Liver (tissue), 9 donors: ENCODE measurements around the gene UHRF2. TPM values are rescaled to one million over a fixed set of nuclear protein-coding genes. Genes with fewer than 3 reads are reported as not detected.

Source experiments
- DNase-seq: peaks from one replicate; pipeline ENCODE4 v3.0.0-alpha.2; 2017; ENCODE audit warnings: low spot score
- H3K27ac ChIP-seq, 2 donors: one replicate each; pipeline ENCODE4 v1.7.0; 2013; ENCODE audit warnings: inconsistent platforms in 2 of 2, low read length in 2 of 2, control low read depth in 1 of 2, low read depth in 1 of 2, mild to moderate bottlenecking in 1 of 2
- H3K27me3 ChIP-seq, 4 donors: one replicate each; pipeline versions ENCODE4 v1.6.1 to v1.7.0; 2013; ENCODE audit warnings: low read length in 3 of 4, inconsistent platforms in 1 of 4, mild to moderate bottlenecking in 1 of 4, moderate library complexity in 1 of 4; ENCODE audit not compliant: control insufficient read depth in 4 of 4, insufficient read depth in 4 of 4
- H3K36me3 ChIP-seq, 4 donors: one replicate each; pipeline versions ENCODE4 v1.6.1 to v1.7.0; 2013; ENCODE audit warnings: low read length in 3 of 4, mild to moderate bottlenecking in 3 of 4, low read depth in 1 of 4, moderate library complexity in 1 of 4; ENCODE audit not compliant: control insufficient read depth in 4 of 4, insufficient read depth in 3 of 4
- H3K4me1 ChIP-seq, 4 donors: one replicate each; pipeline versions ENCODE4 v1.6.1 to v1.7.0; 2013; ENCODE audit warnings: low read length in 3 of 4, mild to moderate bottlenecking in 3 of 4, moderate library complexity in 1 of 4; ENCODE audit not compliant: control insufficient read depth in 4 of 4, insufficient read depth in 4 of 4
- H3K4me3 ChIP-seq, 3 donors: one replicate each; pipeline versions ENCODE4 v1.6.1 to v1.7.0; 2013; ENCODE audit warnings: low read length in 3 of 3, control low read depth in 1 of 3, low read depth in 1 of 3, mild to moderate bottlenecking in 1 of 3
- H3K9ac ChIP-seq, 2 donors: one replicate each; pipeline ENCODE4 v1.7.0; 2013; ENCODE audit warnings: low read length in 2 of 2, mild to moderate bottlenecking in 2 of 2, moderate library complexity in 2 of 2, control low read depth in 1 of 2, low read depth in 1 of 2
- H3K9me3 ChIP-seq, 4 donors: one replicate each; pipeline versions ENCODE4 v1.6.1 to v1.7.0; 2013; ENCODE audit warnings: low read length in 3 of 4; ENCODE audit not compliant: control insufficient read depth in 4 of 4
- CTCF ChIP-seq: fragments of 150-350 bp; IDR thresholded peaks from 2 replicates; pipeline ENCODE4 v1.5.1; 2017; ENCODE audit warnings: improper control_type of control experiment, low read depth, low read length; ENCODE audit not compliant: missing input control
- EGR1 ChIP-seq, 2 donors: IDR thresholded peaks; 2 replicates each; pipeline ENCODE4 v1.6.1; 2016 to 2018; ENCODE audit warnings: antibody characterized with exemption in 2 of 2, low read depth in 2 of 2
- FOXA1 ChIP-seq: IDR thresholded peaks from 2 replicates; pipeline ENCODE4 v1.6.1; 2016; ENCODE audit warnings: antibody characterized with exemption
- FOXA2 ChIP-seq: IDR thresholded peaks from 2 replicates; pipeline ENCODE4 v1.6.1; 2016; ENCODE audit warnings: antibody characterized with exemption
- GABPA ChIP-seq, 2 donors: IDR thresholded peaks in 1 of 2; conservative IDR thresholded peaks in 1 of 2; 2 replicates each; pipeline ENCODE4 v1.6.1; 2016; ENCODE audit warnings: antibody characterized with exemption in 2 of 2, mild to moderate bottlenecking in 1 of 2, moderate library complexity in 1 of 2
- HNF4A ChIP-seq, 2 donors: conservative IDR thresholded peaks; 2 replicates each; pipeline ENCODE4 v1.6.1; 2016; ENCODE audit warnings: antibody characterized with exemption in 2 of 2, mild to moderate bottlenecking in 2 of 2
- NR2F2 ChIP-seq: IDR thresholded peaks from 2 replicates; pipeline ENCODE4 v1.6.1; 2016; ENCODE audit warnings: antibody characterized with exemption
- RAD21 ChIP-seq, 2 donors: IDR thresholded peaks; 2 replicates each; pipeline ENCODE4 v1.6.1; 2016; ENCODE audit warnings: antibody characterized with exemption in 2 of 2, mild to moderate bottlenecking in 2 of 2
- RXRA ChIP-seq, 2 donors: IDR thresholded peaks; 2 replicates each; pipeline ENCODE4 v1.6.1; 2017 to 2018; ENCODE audit warnings: antibody characterized with exemption in 2 of 2, mild to moderate bottlenecking in 1 of 2
- SP1 ChIP-seq: IDR thresholded peaks from 2 replicates; pipeline ENCODE4 v1.6.1; 2018; ENCODE audit warnings: antibody characterized with exemption, mild to moderate bottlenecking
- TAF1 ChIP-seq: conservative IDR thresholded peaks from 2 replicates; pipeline ENCODE4 v1.6.1; 2016; ENCODE audit warnings: antibody characterized with exemption, mild to moderate bottlenecking
- YY1 ChIP-seq: IDR thresholded peaks from 2 replicates; pipeline ENCODE4 v1.6.1; 2016; ENCODE audit warnings: antibody characterized with exemption, mild to moderate bottlenecking
- ZBTB33 ChIP-seq: IDR thresholded peaks from 2 replicates; pipeline ENCODE4 v1.6.1; 2016; ENCODE audit warnings: antibody characterized with exemption
- WGBS: extraction: QIAGEN DNeasy Blood & Tissue Kit; methylation state at CpG from one replicate; pipeline ENCODE4 v1.1.7; 2013; 5-methylcytosine and 5-hydroxymethylcytosine counted together
- polyA plus RNA-seq, 2 donors: library from polyadenylated mRNA; stranded (reverse) in 1 of 2; unstranded in 1 of 2; fragments of 200-250 nt in 1 of 2; fragments of >200 nt in 1 of 2; fragmentation: Nextera tagmentation in 1 of 2; extraction: Ambion mirVana in 1 of 2; gene quantifications; one replicate each; pipeline versions ENCODE4 v1.2.1 to v1.2.3, GENCODE V29; 2013 to 2015
- total RNA-seq, 2 donors: library from RNA; depleted of rRNA; stranded (reverse); fragments of >200 nt; gene quantifications; one replicate each; pipeline ENCODE4 v1.2.3, GENCODE V29; 2014
- TF ChIP-seq, protein P1 (sequence below): IDR thresholded peaks from 2 replicates; pipeline ENCODE4 v1.6.1; 2016; ENCODE audit warnings: antibody characterized with exemption
- TF ChIP-seq, protein P2 (sequence below): IDR thresholded peaks from 2 replicates; pipeline ENCODE4 v1.6.1; 2016; ENCODE audit warnings: antibody characterized with exemption, mild to moderate bottlenecking
- donor health status: healthy.
- donor health status: healthy.
- donor health status: healthy.
- donor health status: healthy.
- donor health status: healthy.

The UHRF2 gene
- total and polyA plus RNA-seq, 4 donors = 5.7 to 34.1 (median 16.9) TPM

DNA sequence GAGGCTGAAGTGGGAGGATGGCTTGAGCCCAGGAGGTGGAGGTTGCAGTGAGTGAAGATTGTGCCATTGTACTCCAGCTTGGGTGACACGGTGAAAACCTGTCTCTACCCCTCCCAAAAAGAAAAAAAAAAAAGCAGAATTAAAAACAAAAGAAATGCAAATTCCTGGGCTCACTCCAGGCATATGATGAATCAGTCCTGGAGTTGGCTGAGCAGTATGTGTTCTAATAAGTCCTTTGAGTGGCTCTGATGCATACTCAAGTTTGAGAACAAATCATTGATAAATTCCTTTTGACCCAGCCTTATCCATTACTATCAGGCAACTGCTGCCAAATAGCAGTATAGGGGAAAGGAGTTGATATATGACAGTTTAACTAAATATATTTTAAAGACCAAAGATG is 28.3 kb downstream of the UHRF2 start (continued):
- no peak for TF ChIP-seq ZBTB33

- no peak overlapping the region for H3K27ac ChIP-seq
- no peak for TF ChIP-seq RXRA (IDR thresholded peaks at IDR 0.05)
- no peak for TF ChIP-seq YY1
- TF ChIP-seq FOXA2 = no peak
- no peak for TF ChIP-seq TAF1
- TF ChIP-seq NR2F2 = no peak
- no peak for TF ChIP-seq FOXA1
- no peak for TF ChIP-seq SP1
- WGBS = 59% methylated on average over 1 of the region's 1 CpG
These were observed 30.7 kb downstream of the UHRF2 start for GRCh38 chr9:6443661-6444060.

GRCh38 chr9:6444128-6444527 is 31.1 kb downstream of the UHRF2 start:
- Histone ChIP-seq H3K36me3 (no peaks in the 10 kb centered on the region), H3K9ac (no peak overlapping the region), H3K27me3 (no peaks in the 10 kb centered on the region), H3K9me3 (no peaks in the 10 kb centered on the region), H3K4me1 (peaks cover 0 to 2% (median 0%) of the 10 kb centered on the region in 4 donors), H3K4me3 (no peak overlapping the region), H3K27ac (no peak overlapping the region)
- TF ChIP-seq HNF4A (conservative IDR thresholded peaks at IDR 0.05) = no peak
- TF ChIP-seq YY1 = no peak
- TF ChIP-seq RAD21 (IDR thresholded peaks at IDR 0.05) = no peak
- TF ChIP-seq, protein P1, sequence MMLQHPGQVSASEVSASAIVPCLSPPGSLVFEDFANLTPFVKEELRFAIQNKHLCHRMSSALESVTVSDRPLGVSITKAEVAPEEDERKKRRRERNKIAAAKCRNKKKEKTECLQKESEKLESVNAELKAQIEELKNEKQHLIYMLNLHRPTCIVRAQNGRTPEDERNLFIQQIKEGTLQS = no peak
- no peak for TF ChIP-seq GABPA (IDR thresholded peaks at IDR 0.05 in 1 of 2, conservative IDR thresholded peaks at IDR 0.05 in 1 of 2)
- TF ChIP-seq EGR1 (IDR thresholded peaks at IDR 0.05; ENCODE audit: low read depth in 2 of 2) = no peak
- TF ChIP-seq, protein P2, sequence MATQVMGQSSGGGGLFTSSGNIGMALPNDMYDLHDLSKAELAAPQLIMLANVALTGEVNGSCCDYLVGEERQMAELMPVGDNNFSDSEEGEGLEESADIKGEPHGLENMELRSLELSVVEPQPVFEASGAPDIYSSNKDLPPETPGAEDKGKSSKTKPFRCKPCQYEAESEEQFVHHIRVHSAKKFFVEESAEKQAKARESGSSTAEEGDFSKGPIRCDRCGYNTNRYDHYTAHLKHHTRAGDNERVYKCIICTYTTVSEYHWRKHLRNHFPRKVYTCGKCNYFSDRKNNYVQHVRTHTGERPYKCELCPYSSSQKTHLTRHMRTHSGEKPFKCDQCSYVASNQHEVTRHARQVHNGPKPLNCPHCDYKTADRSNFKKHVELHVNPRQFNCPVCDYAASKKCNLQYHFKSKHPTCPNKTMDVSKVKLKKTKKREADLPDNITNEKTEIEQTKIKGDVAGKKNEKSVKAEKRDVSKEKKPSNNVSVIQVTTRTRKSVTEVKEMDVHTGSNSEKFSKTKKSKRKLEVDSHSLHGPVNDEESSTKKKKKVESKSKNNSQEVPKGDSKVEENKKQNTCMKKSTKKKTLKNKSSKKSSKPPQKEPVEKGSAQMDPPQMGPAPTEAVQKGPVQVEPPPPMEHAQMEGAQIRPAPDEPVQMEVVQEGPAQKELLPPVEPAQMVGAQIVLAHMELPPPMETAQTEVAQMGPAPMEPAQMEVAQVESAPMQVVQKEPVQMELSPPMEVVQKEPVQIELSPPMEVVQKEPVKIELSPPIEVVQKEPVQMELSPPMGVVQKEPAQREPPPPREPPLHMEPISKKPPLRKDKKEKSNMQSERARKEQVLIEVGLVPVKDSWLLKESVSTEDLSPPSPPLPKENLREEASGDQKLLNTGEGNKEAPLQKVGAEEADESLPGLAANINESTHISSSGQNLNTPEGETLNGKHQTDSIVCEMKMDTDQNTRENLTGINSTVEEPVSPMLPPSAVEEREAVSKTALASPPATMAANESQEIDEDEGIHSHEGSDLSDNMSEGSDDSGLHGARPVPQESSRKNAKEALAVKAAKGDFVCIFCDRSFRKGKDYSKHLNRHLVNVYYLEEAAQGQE = no peak
- TF ChIP-seq CTCF = no peak
- 77% methylated on average over 2 of the region's 2 CpGs for WGBS
- DNase-seq = no peak

More at GRCh38 chr9:6443661-6444060, 30.7 kb downstream of the UHRF2 start:
- H3K36me3 ChIP-seq = no peaks in the 10 kb centered on the region
- no peaks in the 10 kb centered on the region for H3K9me3 ChIP-seq
- no peak for DNase-seq
- H3K27me3 ChIP-seq = no peaks in the 10 kb centered on the region
- no peak overlapping the region for H3K9ac ChIP-seq
- no peak overlapping the region for H3K4me3 ChIP-seq
- peaks cover 0 to 2% (median 0%) of the 10 kb centered on the region in 4 donors for H3K4me1 ChIP-seq
